ENCODE results near the gene TCL1A. TPM values are rescaled to one million over a fixed set of nuclear protein-coding genes. Genes with fewer than 3 reads are reported as not detected.
"Not testable (repeated sequence)": the region's sequence is repeated elsewhere in the genome, so short reads cannot be mapped to it uniquely, and the experiment has no call there.

TCL1A gene
- total and polyA plus RNA-seq, 7 donors, result 1.2 to 99.5 TPM; not detected in 5

DNA sequence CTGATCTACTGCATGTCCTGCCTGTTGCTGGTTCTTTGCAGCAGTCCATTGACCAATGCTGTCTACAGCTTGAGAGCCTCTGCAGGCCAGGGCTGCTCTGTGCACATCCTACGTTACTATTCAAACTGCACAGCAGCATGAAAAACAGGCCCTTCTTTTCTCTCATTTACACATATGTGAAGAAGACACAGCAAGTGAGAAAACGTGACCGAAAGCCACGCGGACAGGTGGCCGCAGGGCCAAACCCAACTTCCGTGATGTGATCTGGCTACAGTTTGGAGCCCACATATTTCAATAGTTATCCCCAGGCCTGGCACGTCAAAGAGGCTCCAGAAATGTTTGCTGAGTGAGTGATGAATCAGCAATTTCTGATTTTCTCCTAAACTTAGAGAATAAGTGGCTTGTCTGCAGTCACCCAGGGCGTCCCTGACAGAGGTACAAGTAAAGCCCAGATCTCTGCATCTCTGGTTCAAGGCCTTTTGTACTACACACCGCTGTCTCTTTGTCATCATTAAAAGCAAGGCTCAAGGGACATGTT, 45.6 kb downstream of the TCL1A start:
- no peak for TF ChIP-seq EP300 (IDR thresholded peaks at IDR 0.05)
- TF ChIP-seq, protein P1, sequence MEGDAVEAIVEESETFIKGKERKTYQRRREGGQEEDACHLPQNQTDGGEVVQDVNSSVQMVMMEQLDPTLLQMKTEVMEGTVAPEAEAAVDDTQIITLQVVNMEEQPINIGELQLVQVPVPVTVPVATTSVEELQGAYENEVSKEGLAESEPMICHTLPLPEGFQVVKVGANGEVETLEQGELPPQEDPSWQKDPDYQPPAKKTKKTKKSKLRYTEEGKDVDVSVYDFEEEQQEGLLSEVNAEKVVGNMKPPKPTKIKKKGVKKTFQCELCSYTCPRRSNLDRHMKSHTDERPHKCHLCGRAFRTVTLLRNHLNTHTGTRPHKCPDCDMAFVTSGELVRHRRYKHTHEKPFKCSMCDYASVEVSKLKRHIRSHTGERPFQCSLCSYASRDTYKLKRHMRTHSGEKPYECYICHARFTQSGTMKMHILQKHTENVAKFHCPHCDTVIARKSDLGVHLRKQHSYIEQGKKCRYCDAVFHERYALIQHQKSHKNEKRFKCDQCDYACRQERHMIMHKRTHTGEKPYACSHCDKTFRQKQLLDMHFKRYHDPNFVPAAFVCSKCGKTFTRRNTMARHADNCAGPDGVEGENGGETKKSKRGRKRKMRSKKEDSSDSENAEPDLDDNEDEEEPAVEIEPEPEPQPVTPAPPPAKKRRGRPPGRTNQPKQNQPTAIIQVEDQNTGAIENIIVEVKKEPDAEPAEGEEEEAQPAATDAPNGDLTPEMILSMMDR (IDR thresholded peaks at IDR 0.05), result no peak
- TF ChIP-seq POLR2A (IDR thresholded peaks at IDR 0.05), result no peak
- no peak for TF ChIP-seq POLR2AphosphoS5 (IDR thresholded peaks at IDR 0.05)
- Histone ChIP-seq H3K36me3 (no peaks in the 10 kb centered on the region), H3K4me1 (no peaks in the 10 kb centered on the region), H3K27ac (no peak overlapping the region), H3K4me3 (no peak overlapping the region), H3K9me3 (no peaks in the 10 kb centered on the region), H3K27me3 (peaks cover 0 to 9% (median 0%) of the 10 kb centered on the region in 3 donors)
- DNase-seq, result no peak
- 82 to 86% methylated on average over 10 of the region's 10 CpGs for WGBS, 2 donors
- intact Hi-C loops (cut with DNase I), result no loop called here

DNA sequence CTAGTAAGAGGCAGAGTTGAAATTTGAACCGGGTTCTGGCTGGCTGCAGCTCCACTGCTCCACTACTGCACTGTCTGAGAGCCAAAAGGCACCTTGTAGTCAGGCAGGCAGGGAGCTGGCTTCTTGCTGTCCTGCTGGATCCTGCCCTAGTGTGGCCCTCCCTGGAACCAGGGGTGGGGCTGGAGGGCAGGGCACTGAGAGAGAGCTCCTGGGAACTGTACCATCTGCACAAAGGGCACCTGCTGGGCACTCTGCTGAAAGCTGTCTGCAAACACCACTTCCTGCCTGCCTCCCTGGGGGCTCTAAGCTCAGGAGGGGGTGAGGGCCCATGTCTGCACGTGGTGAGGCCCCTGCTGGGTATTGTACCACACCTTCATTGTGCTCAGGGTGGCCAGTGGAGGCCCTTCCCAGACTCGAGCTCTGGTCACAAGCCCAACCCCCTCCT, 46.7 kb downstream of the TCL1A start:
- WGBS, 2 donors, result 13 to 16% methylated on average over 3 of the region's 3 CpGs
- Histone ChIP-seq H3K9me3 (no peaks in the 10 kb centered on the region), H3K36me3 (no peaks in the 10 kb centered on the region), H3K27me3 (no peaks in the 10 kb centered on the region), H3K4me3 (no peak overlapping the region), H3K27ac (no peak overlapping the region), H3K4me1 (no peaks in the 10 kb centered on the region)
- intact Hi-C loops (cut with DNase I), result no loop called here
- no peak for TF ChIP-seq EP300 (IDR thresholded peaks at IDR 0.05)
- TF ChIP-seq, protein P1 (IDR thresholded peaks at IDR 0.05), result no peak
- DNase-seq, result no peak

DNA sequence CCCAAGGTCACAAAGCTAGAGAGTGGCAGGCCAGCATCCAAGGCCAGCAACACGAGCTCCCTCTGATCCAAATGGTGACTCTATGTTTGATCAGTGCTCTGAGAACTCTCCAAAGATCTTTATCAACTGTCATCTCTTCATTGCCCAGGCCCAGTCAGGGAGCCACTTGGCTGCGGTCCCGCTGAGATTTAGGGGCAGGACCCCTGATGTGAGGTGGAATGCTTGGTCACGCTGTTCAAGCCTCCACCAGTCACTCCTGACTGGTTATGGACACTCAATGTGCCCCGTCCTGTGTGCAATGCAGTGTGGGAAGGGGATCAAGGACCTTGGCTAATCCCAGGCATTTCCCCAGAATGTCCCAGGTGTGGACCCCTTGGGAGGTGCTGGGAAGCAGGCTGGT, 47.5 kb downstream of the TCL1A start:
- 73 to 83% methylated on average over 5 of the region's 5 CpGs for WGBS, 2 donors
- H3K27ac ChIP-seq, result no peak overlapping the region

DNA sequence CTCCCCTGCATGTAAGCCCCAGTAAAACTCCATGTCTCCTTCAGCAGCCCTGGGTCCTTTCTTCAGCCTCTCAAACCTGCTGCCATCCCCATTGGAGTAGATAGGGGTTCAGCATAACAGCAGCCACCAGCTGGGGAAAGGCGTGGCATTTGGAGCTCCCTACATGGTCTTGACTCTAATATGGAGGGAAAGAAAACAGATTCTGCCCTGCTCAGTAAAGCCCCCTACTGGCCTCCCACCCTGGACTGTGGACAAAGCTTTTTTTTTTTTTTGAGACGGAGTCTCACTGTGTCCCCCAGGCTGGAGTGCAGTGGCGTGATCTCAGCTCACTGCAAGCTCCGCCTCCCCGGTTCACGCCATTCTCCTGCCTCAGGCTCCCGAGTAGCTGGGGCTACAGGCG, 48.4 kb downstream of the TCL1A start:
- H3K27me3 ChIP-seq; H3K27ac ChIP-seq; H3K9me3 ChIP-seq; intact Hi-C loops (cut with DNase I); H3K4me1 ChIP-seq; H3K4me3 ChIP-seq; DNase-seq; H3K36me3 ChIP-seq: not testable (repeated sequence)
- 63 to 73% methylated on average over 8 of the region's 8 CpGs for WGBS, 2 donors

More for the DNA sequence above, 47.5 kb downstream of the TCL1A start:
- H3K4me3 ChIP-seq, result no peak overlapping the region
- no peaks in the 10 kb centered on the region for H3K9me3 ChIP-seq
- H3K27me3 ChIP-seq, result no peaks in the 10 kb centered on the region
- TF ChIP-seq POLR2A (IDR thresholded peaks at IDR 0.05) (no peak), POLR2AphosphoS5 (IDR thresholded peaks at IDR 0.05) (no peak), EP300 (IDR thresholded peaks at IDR 0.05) (no peak)
- TF ChIP-seq, protein P1 (IDR thresholded peaks at IDR 0.05), result no peak
- DNase-seq, result no peak
- no peaks in the 10 kb centered on the region for H3K36me3 ChIP-seq
- intact Hi-C loops (cut with DNase I), result no loop called here
- H3K4me1 ChIP-seq, result no peaks in the 10 kb centered on the region

DNA sequence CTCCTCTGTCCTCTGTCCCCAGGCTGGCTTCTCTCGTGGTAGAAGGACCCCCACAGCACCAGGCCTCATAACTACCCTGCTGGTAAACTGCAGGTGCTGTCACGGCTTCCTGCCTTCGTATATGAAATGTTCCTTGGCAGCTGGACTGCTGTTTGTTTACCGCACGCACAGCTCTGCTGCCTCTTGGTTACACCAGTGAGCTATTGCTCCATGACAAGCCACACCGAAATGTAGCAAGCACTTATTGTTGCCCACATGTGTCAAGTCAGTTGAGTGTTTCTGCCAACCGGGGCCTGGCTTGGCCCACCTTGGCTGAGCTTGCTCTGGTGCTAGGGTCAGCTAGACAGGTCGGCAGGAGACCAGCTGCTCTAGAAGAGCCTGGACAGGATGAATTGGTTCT, 49.4 kb downstream of the TCL1A start:
- no peaks in the 10 kb centered on the region for H3K4me1 ChIP-seq
- TF ChIP-seq, protein P1 (IDR thresholded peaks at IDR 0.05), result no peak
- TF ChIP-seq POLR2A (IDR thresholded peaks at IDR 0.05) (no peak), EP300 (IDR thresholded peaks at IDR 0.05) (no peak), POLR2AphosphoS5 (IDR thresholded peaks at IDR 0.05) (no peak)
- no peaks in the 10 kb centered on the region for H3K36me3 ChIP-seq
- H3K27me3 ChIP-seq, result peaks cover 0 to 12% (median 8%) of the 10 kb centered on the region in 3 donors
- WGBS, 2 donors, result 66 to 74% methylated on average over 8 of the region's 8 CpGs
- no peak for DNase-seq
- intact Hi-C loops (cut with DNase I), result no loop called here
- H3K9me3 ChIP-seq, result no peaks in the 10 kb centered on the region
- no peak overlapping the region for H3K27ac ChIP-seq
- no peak overlapping the region for H3K4me3 ChIP-seq

Measured in sigmoid colon (tissue), 7 donors.